Measurements from ENCODE around the gene BRK1. TPM values are rescaled to one million over a fixed set of nuclear protein-coding genes. Genes with fewer than 3 reads are reported as not detected.

BRK1 gene
- total and polyA plus RNA-seq, 10 of the 15 experiments (the other 5 are each of a cell fraction or from before 2014, with no cell fraction given): 97.8 to 457 (median 203) TPM

- Histone ChIP-seq H3K79me2 (ENCODE audit: control insufficient read depth, insufficient read depth, low read length) (no peaks in the 10 kb centered on the region), H2AFZ (ENCODE audit: control insufficient read depth, low read depth, low read length) (no peak overlapping the region), H3K4me1 (ENCODE audit: control insufficient read depth, insufficient read depth, low read length) (no peaks in the 10 kb centered on the region), H3K27me3 (replicated peaks in 1 of 2; ENCODE audit: control insufficient read depth in 2 of 2, insufficient read depth in 2 of 2, low read length in 1 of 2) (no peaks in the 10 kb centered on the region), H3K4me2 (ENCODE audit: control insufficient read depth, insufficient read depth) (no peak overlapping the region), H3K4me3 (no peak overlapping the region), H3K9me3 (replicated peaks; ENCODE audit: control insufficient read depth, insufficient read depth, low read length) (no peaks in the 10 kb centered on the region), H3K9ac (ENCODE audit: control insufficient read depth, insufficient read depth, low read length) (no peak overlapping the region), H4K20me1 (ENCODE audit: control insufficient read depth, insufficient read depth) (no peaks in the 10 kb centered on the region), H3K27ac (ENCODE audit: control insufficient read depth, insufficient read depth) (no peak overlapping the region), H3K36me3 (ENCODE audit: control insufficient read depth in 2 of 2, insufficient read depth in 2 of 2, low read length in 1 of 2) (no peaks in the 10 kb centered on the region; a peak in 1 of 4 replicates)
- in situ Hi-C loops (cut with MboI) (no loop called here), intact Hi-C loops (cut with micrococcal nuclease; ENCODE audit: unreplicated experiment) (no loop called here)
- no peak for TF ChIP-seq RELA (IDR thresholded peaks at IDR 0.05; ENCODE audit: borderline replicate concordance, partially characterized antibody)
- TF ChIP-seq, protein P1, sequence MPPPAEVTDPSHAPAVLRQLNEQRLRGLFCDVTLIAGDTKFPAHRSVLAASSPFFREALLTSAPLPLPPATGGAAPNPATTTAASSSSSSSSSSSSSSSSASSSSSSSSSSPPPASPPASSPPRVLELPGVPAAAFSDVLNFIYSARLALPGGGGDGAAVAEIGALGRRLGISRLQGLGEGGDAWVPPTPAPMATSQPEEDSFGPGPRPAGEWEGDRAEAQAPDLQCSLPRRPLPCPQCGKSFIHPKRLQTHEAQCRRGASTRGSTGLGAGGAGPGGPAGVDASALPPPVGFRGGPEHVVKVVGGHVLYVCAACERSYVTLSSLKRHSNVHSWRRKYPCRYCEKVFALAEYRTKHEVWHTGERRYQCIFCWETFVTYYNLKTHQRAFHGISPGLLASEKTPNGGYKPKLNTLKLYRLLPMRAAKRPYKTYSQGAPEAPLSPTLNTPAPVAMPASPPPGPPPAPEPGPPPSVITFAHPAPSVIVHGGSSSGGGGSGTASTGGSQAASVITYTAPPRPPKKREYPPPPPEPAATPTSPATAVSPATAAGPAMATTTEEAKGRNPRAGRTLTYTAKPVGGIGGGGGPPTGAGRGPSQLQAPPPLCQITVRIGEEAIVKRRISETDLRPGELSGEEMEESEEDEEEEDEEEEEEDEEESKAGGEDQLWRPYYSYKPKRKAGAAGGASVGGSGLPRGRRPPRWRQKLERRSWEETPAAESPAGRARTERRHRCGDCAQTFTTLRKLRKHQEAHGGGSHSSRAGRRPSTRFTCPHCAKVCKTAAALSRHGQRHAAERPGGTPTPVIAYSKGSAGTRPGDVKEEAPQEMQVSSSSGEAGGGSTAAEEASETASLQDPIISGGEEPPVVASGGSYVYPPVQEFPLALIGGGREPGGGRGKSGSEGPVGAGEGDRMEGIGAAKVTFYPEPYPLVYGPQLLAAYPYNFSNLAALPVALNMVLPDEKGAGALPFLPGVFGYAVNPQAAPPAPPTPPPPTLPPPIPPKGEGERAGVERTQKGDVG (CRISPR knock-in tag; IDR thresholded peaks at IDR 0.05): no peak
- no TSS peak for BruUV-seq (replicated peaks)
- FAIRE-seq: no peak
- no peak for DNase-seq (ENCODE audit: low read depth, low spot score)
- POLR2A ChIA-PET: no interaction called here
- RAD21 ChIA-PET (ENCODE audit: unreplicated experiment): no interaction called here
- CTCF ChIA-PET: interaction anchor here (0.6 to 0.7 kb wide), 2 partner anchors 67 to 273 kb away, joined by 3 read pairs; partner anchors contain the start of gene VHL
- SMC1A ChIA-PET (ENCODE audit: uncharacterized antibody, unreplicated experiment): interaction anchor here (0.6 to 1.1 kb wide), 2 partner anchors 16 to 20 kb away, joined by 3 to 4 read pairs; no protein-coding TSS in a partner anchor
- no peak for ATAC-seq
Observed at GRCh38 chr3:10074666-10075065, 40.8 kb upstream of the BRK1 start.

GRCh38 chr3:10081871-10082270 lies 33.6 kb upstream of the BRK1 start:
- H3K27ac ChIP-seq (ENCODE audit: control insufficient read depth, insufficient read depth): no peak overlapping the region
- no peaks in the 10 kb centered on the region for H3K4me1 ChIP-seq (ENCODE audit: control insufficient read depth, insufficient read depth, low read length)
- WGBS (ENCODE audit: insufficient coverage, insufficient replicate concordance, low lambda C conversion rate, missing lambda C conversion rate): 96% methylated on average over 4 of the region's 4 CpGs
- no peaks in the 10 kb centered on the region for H4K20me1 ChIP-seq (ENCODE audit: control insufficient read depth, insufficient read depth)
- no peaks in the 10 kb centered on the region for H3K9me3 ChIP-seq (replicated peaks; ENCODE audit: control insufficient read depth, insufficient read depth, low read length)
- H3K79me2 ChIP-seq (ENCODE audit: control insufficient read depth, insufficient read depth, low read length): no peaks in the 10 kb centered on the region
- H2AFZ ChIP-seq (ENCODE audit: control insufficient read depth, low read depth, low read length): no peak overlapping the region
- intact Hi-C loops (cut with micrococcal nuclease; ENCODE audit: unreplicated experiment): no loop called here
- H3K36me3 ChIP-seq (ENCODE audit: control insufficient read depth in 2 of 2, insufficient read depth in 2 of 2, low read length in 1 of 2): peaks cover 3 to 6% of the 10 kb centered on the region in 2 experiments; a peak in 3 of 4 replicates
- DNase-seq (ENCODE audit: low read depth, low spot score) (no peak), ATAC-seq (no peak), FAIRE-seq (no peak)
- no peak overlapping the region for H3K4me3 ChIP-seq
- RAD21 ChIA-PET (ENCODE audit: unreplicated experiment): no interaction called here
- H3K27me3 ChIP-seq (replicated peaks in 1 of 2; ENCODE audit: control insufficient read depth in 2 of 2, insufficient read depth in 2 of 2, low read length in 1 of 2): no peaks in the 10 kb centered on the region
- in situ Hi-C loops (cut with MboI): no loop called here
- POLR2A ChIA-PET: no interaction called here
- BruUV-seq (replicated peaks): no TSS peak
- CTCF ChIA-PET: no interaction called here
- H3K4me2 ChIP-seq (ENCODE audit: control insufficient read depth, insufficient read depth): no peak overlapping the region
- SMC1A ChIA-PET (ENCODE audit: uncharacterized antibody, unreplicated experiment): interaction anchor here (0.6 to 0.7 kb wide), 2 partner anchors 35 to 45 kb away, joined by 3 read pairs; no protein-coding TSS in a partner anchor
- H3K9ac ChIP-seq (ENCODE audit: control insufficient read depth, insufficient read depth, low read length): no peak overlapping the region
- TF ChIP-seq, protein P1 (CRISPR knock-in tag; IDR thresholded peaks at IDR 0.05): no peak
- TF ChIP-seq MTA3 (IDR thresholded peaks at IDR 0.05; ENCODE audit: borderline replicate concordance, low read length) (no peak), BHLHE40 (IDR thresholded peaks at IDR 0.05; ENCODE audit: borderline replicate concordance in 1 of 2, low read depth in 2 of 2, low read length in 1 of 2) (no peak), HDAC6 (IDR thresholded peaks at IDR 0.05; ENCODE audit: unreplicated experiment) (no peak), SREBF1 (IDR thresholded peaks at IDR 0.05; ENCODE audit: low read length) (no peak), SIN3A (IDR thresholded peaks at IDR 0.05; ENCODE audit: low read depth, low read length) (no peak), KLF5 (IDR thresholded peaks at IDR 0.05; ENCODE audit: partially characterized antibody) (no peak), CBFB (IDR thresholded peaks at IDR 0.05; ENCODE audit: low read depth) (no peak), MXI1 (IDR thresholded peaks at IDR 0.05; ENCODE audit: low read depth, low read length) (no peak), HCFC1 (IDR thresholded peaks at IDR 0.05; ENCODE audit: low read length) (no peak)

Data from GM12878 (cell line).